ENCODE results near the gene SMIM32.

GRCh38 chr5:136186796-136187195 lies 6.2 kb downstream of the SMIM32 start:
- no peak for TF ChIP-seq CTCF (conservative IDR thresholded peaks at IDR 0.05; ENCODE audit: low read length)
- TF ChIP-seq EZH2phosphoT487 (IDR thresholded peaks at IDR 0.05; ENCODE audit: borderline replicate concordance, low read depth, low read length), result no peak

All from OCI-LY7 (cell line).